Fibroblast of mammary gland (primary cell): ENCODE data around the gene PPP2R2C.

Source experiments
- DNase-seq: peaks from one replicate; pipeline ENCODE4 v3.0.0-alpha.2; 2010; ENCODE audit warnings: low read depth
- H3K4me3 ChIP-seq: 2 replicates; pipeline ENCODE4 v1.5.1; 2011; ENCODE audit warnings: low read depth, mild to moderate bottlenecking, low read length, moderate library complexity; ENCODE audit not compliant: control insufficient read depth
- CTCF ChIP-seq: conservative IDR thresholded peaks from 2 replicates; pipeline ENCODE4 v1.5.1; 2011; ENCODE audit warnings: low read depth, low read length, inconsistent platforms; ENCODE audit not compliant: control insufficient read depth, insufficient read depth

The PPP2R2C gene

DNA sequence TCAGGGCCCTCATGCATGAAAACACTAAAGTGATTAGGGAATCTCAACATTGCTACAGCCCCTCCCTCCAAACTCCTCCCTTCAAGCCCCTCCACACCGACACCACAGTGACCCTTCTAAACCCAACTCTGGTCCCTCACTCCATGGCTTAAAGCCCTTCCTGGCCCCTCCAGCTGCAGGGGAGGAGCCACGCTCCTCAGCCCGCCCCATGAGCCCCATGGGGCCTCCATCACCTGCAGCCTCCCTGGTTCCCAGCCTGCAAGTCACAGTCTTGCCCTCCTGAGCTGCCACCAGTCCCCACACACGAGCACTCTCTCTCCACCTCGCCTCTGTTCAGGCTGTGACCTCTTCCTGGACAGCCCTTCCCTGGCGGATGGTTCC lies 31.2 kb downstream of the PPP2R2C start:
- DNase-seq = no peak
- TF ChIP-seq CTCF = no peak
- no peak overlapping the region for H3K4me3 ChIP-seq

DNA sequence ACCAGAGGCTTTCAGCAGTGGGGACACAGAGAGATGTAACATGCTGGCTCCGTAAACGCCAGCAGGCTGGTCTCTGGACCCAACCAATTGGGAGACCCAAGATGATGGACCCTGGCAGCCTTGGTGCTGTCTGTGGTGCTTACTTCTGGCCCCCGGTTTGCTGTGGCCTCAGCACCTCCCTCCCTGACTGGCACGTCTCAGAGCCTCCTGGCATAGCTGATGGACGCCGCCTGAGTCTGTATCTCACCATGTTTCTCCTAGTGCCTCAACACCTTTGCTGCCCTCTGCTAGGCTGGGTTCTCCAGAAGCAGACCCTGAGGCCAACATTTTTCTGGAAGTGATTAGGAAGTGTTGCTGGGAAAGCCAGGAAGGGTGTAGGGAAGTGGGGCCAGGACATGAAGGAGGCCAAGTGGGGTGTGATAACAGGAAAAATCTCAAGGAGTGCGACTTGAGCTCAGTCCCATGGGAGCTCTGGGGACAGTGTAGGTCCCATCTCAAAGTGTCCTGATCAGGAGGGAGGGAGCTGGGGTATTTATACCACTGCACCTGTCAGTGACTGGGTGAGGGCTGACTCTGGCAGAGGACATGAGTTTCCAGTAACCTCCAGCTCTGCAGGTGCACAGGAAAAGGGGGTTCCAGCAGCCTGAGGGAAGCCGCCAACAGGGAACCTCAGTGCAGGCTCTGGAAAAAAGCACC lies 31.8 kb downstream of the PPP2R2C start:
- H3K4me3 ChIP-seq = no peak overlapping the region
- no peak for DNase-seq
- no peak for TF ChIP-seq CTCF

DNA sequence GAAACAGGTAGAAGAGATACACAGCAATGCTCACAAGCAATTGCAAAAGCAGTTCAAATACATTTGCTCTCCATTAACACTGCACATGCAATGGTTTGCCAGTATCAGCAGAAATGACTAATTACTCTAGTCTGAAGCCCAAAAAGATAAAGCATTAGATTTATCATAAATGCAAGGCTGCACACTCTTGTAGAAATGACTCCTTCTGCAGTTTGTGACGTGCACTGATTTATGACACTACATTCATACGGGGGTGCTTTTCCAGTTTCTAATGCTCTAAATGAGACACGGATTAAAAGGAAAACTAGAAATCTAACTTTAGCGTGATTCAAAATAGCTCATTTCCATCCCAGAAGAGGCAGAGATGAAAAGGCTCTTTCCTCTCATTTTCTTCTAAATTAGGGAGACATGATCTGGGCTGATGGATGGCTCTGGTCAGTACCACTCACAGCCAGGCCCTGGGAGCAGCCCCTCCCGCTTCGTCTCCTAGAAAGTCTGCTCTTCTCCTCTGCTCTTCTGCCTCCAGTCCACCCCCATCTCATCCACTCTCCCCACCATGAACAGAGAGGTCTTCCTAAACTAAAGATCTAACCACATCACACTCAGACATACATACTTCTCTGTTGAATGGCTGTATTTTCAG lies 33.2 kb downstream of the PPP2R2C start:
- TF ChIP-seq CTCF = no peak
- H3K4me3 ChIP-seq = no peak overlapping the region
- DNase-seq = no peak

GRCh38 chr4:6437826-6438238 lies 34.6 kb downstream of the PPP2R2C start:
- no peak overlapping the region for H3K4me3 ChIP-seq
- no peak for DNase-seq
- no peak for TF ChIP-seq CTCF

GRCh38 chr4:6435010-6435409 lies 37.4 kb downstream of the PPP2R2C start:
- no peak overlapping the region for H3K4me3 ChIP-seq
- peak; percentile 2 for DNase-seq

GRCh38 chr4:6430927-6431326 lies 41.5 kb downstream of the PPP2R2C start:
- no peak for TF ChIP-seq CTCF
- no peak for DNase-seq
- no peak overlapping the region for H3K4me3 ChIP-seq

More at GRCh38 chr4:6435010-6435409, 37.4 kb downstream of the PPP2R2C start:
- TF ChIP-seq CTCF = no peak
